Kidney epithelial cell (primary cell): ENCODE results near the gene TBX4. TPM values are rescaled to one million over a fixed set of nuclear protein-coding genes. Genes with fewer than 3 reads are reported as not detected.

ENCODE experiments used
- DNase-seq: peaks from one replicate; pipeline ENCODE4 v3.0.0-alpha.2; 2010; ENCODE audit warnings: low read depth
- H3K27me3 ChIP-seq: 2 replicates; pipeline ENCODE4 v1.6.0; 2011; ENCODE audit warnings: low read length; ENCODE audit not compliant: control insufficient read depth, insufficient read depth
- H3K36me3 ChIP-seq: 2 replicates; pipeline ENCODE4 v1.5.1; 2011; ENCODE audit warnings: low read length; ENCODE audit not compliant: control insufficient read depth, insufficient read depth
- H3K4me3 ChIP-seq: 2 replicates; pipeline ENCODE4 v1.5.1; 2011; ENCODE audit warnings: low read depth, mild to moderate bottlenecking, control low read depth, low read length
- CTCF ChIP-seq: IDR thresholded peaks from 2 replicates; pipeline ENCODE4 v1.5.1; 2011; ENCODE audit warnings: mild to moderate bottlenecking, moderate library complexity, low read length, control low read depth, inconsistent platforms; ENCODE audit not compliant: insufficient read depth, poor library complexity, severe bottlenecking
- total RNA-seq: library from RNA; depleted of rRNA; stranded (reverse); fragments of >200 nt; gene quantifications from 2 replicates; pipeline ENCODE4 v1.2.3, GENCODE V29; 2015

TBX4 gene
- total RNA-seq, 1 donor from 2014 or later: not detected

GRCh38 chr17:61510991-61511390 lies 58.8 kb downstream of the TBX4 start:
- H3K27me3 ChIP-seq: peaks cover 3% of the 10 kb centered on the region

GRCh38 chr17:61511480-61512182 lies 59.4 kb downstream of the TBX4 start:
- no peak for DNase-seq
- Histone ChIP-seq H3K36me3 (no peaks in the 10 kb centered on the region), H3K4me3 (no peak overlapping the region), H3K27me3 (peaks cover 3% of the 10 kb centered on the region)
- TF ChIP-seq CTCF: no peak

More at GRCh38 chr17:61510991-61511390, 58.8 kb downstream of the TBX4 start:
- no peak for TF ChIP-seq CTCF
- H3K4me3 ChIP-seq: no peak overlapping the region
- no peaks in the 10 kb centered on the region for H3K36me3 ChIP-seq
- no peak for DNase-seq

GRCh38 chr17:61514491-61514890 lies 62.3 kb downstream of the TBX4 start:
- TF ChIP-seq CTCF: no peak
- DNase-seq: no peak

GRCh38 chr17:61517265-61517664 lies 65.0 kb downstream of the TBX4 start:
- Histone ChIP-seq H3K4me3 (no peak overlapping the region), H3K36me3 (no peaks in the 10 kb centered on the region), H3K27me3 (no peaks in the 10 kb centered on the region)
- no peak for DNase-seq
- no peak for TF ChIP-seq CTCF

More at GRCh38 chr17:61514491-61514890, 62.3 kb downstream of the TBX4 start:
- Histone ChIP-seq H3K4me3 (no peak overlapping the region), H3K27me3 (no peaks in the 10 kb centered on the region), H3K36me3 (no peaks in the 10 kb centered on the region)

GRCh38 chr17:61517843-61518606 lies 65.8 kb downstream of the TBX4 start:
- no peaks in the 10 kb centered on the region for H3K27me3 ChIP-seq
- no peak for TF ChIP-seq CTCF
- no peaks in the 10 kb centered on the region for H3K36me3 ChIP-seq
- DNase-seq: no peak
- H3K4me3 ChIP-seq: no peak overlapping the region
